Mononuclear cell (primary cell): ENCODE results near the gene PHC3. TPM values are rescaled to one million over a fixed set of nuclear protein-coding genes. Genes with fewer than 3 reads are reported as not detected.
"Not testable (repeated sequence)": the region's sequence is repeated elsewhere in the genome, so short reads cannot be mapped to it uniquely, and the experiment has no call there.

ENCODE experiments used
- H3K27me3 ChIP-seq: 2 replicates; pipeline ENCODE4 v1.6.0; 2011; ENCODE audit warnings: low read length, control low read depth; ENCODE audit not compliant: insufficient read depth
- H3K4me1 ChIP-seq: 2 replicates; pipeline ENCODE4 v1.5.1; 2011; ENCODE audit warnings: mild to moderate bottlenecking, low read length, control low read depth; ENCODE audit not compliant: insufficient read depth
- H3K4me3 ChIP-seq: 2 replicates; pipeline ENCODE4 v1.5.1; 2011; ENCODE audit warnings: mild to moderate bottlenecking, low read length, moderate library complexity
- H3K9me3 ChIP-seq: 2 replicates; pipeline ENCODE4 v1.5.1; 2011; ENCODE audit warnings: low read depth, mild to moderate bottlenecking, control low read depth, low read length
- total RNA-seq: library from RNA; depleted of rRNA; stranded (reverse); fragments of >200 nt; gene quantifications from one replicate; pipeline ENCODE4 v1.2.3, GENCODE V29; 2012

Gene PHC3
- total RNA-seq = 152 TPM

- H3K4me3 ChIP-seq = peak within 1 kb of the TSS; percentile 87
- peaks cover 35% of the 10 kb centered on the region for H3K4me1 ChIP-seq
- no peaks in the 10 kb centered on the region for H3K9me3 ChIP-seq
- no peaks in the 10 kb centered on the region for H3K27me3 ChIP-seq
Measured at GRCh38 chr3:170180908-170181885, at the start of gene PHC3. Gene PHC3, minus strand, starts transcription at chr3:170181733. Its CDS starts 18 bp downstream, at chr3:170181715.

GRCh38 chr3:170228093-170228766 lies 46.7 kb upstream of the PHC3 start:
- Histone ChIP-seq H3K9me3 (no peaks in the 10 kb centered on the region), H3K27me3 (no peaks in the 10 kb centered on the region)

DNA sequence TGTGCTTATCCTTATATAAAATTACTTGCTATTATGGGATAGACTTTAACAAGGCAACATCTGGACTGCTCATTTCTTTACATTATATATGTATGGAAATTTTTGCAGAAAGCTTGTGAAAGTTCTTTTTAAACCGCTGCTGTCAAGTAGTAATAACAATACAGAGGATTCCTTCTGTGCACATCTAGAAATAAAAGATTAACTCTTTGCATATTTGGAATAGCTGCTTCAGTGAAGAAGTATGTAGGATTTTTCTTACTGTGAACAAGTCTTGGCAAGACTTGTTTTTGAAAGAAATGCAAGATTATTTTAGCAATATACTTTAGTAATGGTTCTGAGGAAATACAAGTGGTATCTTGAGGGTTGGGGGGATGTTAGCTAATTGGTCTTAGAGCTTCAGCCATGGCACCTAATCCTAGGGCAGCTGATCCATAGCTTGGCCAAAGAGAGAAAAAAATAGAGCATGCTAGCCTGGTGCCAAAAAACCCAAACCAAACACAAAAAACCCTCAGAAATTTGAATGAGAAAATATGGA lies 45.0 kb upstream of the PHC3 start:
- Histone ChIP-seq H3K4me3 (no peak overlapping the region), H3K4me1 (peaks cover 13% of the 10 kb centered on the region), H3K27me3 (no peaks in the 10 kb centered on the region), H3K9me3 (no peaks in the 10 kb centered on the region)

More at GRCh38 chr3:170228093-170228766, 46.7 kb upstream of the PHC3 start:
- H3K4me3 ChIP-seq = no peak overlapping the region
- H3K4me1 ChIP-seq = peaks cover 10% of the 10 kb centered on the region

GRCh38 chr3:170225166-170225565 lies 43.6 kb upstream of the PHC3 start:
- no peak overlapping the region for H3K4me3 ChIP-seq
- H3K27me3 ChIP-seq = no peaks in the 10 kb centered on the region
- no peaks in the 10 kb centered on the region for H3K9me3 ChIP-seq
- peaks cover 15% of the 10 kb centered on the region for H3K4me1 ChIP-seq

GRCh38 chr3:170222647-170223541 lies 41.4 kb upstream of the PHC3 start:
- peak overlapping the region; percentile 71 for H3K4me3 ChIP-seq
- no peaks in the 10 kb centered on the region for H3K9me3 ChIP-seq
- H3K4me1 ChIP-seq = peaks cover 15% of the 10 kb centered on the region
- H3K27me3 ChIP-seq = no peaks in the 10 kb centered on the region

DNA sequence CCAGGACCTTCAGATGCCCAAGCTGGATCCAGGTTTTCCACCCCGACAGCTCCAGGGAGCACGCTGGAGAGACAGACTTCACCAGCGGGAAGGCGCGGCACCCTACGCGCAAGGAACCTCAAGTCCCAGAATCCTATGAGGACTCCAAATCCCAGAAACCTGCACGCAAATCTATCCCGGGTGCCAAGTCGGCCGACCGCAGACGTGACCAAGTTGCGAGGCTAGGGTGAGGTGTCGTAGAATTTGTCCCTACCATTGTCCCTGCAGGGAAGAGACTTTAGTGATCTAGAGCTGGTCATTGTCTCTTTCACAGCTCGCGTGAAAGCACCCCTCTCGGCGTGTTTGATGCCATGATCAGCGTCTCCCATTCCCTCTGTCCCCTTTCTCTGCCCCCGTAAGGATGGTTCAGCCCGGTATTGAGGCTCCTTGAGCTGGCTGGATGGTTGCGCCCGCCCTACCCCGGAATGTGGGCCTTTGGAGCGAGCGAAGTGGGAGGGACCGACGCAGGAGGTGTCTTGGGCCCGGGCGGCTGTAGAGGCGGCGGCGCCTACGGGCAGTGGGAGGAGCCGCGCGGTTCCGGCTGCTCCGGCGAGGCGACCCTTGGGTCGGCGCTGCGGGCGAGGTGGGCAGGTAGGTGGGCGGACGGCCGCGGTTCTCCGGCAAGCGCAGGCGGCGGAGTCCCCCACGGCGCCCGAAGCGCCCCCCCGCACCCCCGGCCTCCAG lies 40.6 kb upstream of the PHC3 start, which contains the start of gene PRKCI:
Gene PRKCI, plus strand, starts transcription at position 501 of the 723 bp plus-strand sequence. CDS start 246 bp downstream, outside the sequence.
- H3K9me3 ChIP-seq = no peaks in the 10 kb centered on the region
- H3K4me3 ChIP-seq = peak within 1 kb of the TSS; percentile 71
- peaks cover 15% of the 10 kb centered on the region for H3K4me1 ChIP-seq
- no peaks in the 10 kb centered on the region for H3K27me3 ChIP-seq

GRCh38 chr3:170220871-170221270 lies 39.3 kb upstream of the PHC3 start:
- Histone ChIP-seq H3K4me3 (no peak overlapping the region), H3K9me3 (no peaks in the 10 kb centered on the region), H3K27me3 (no peaks in the 10 kb centered on the region), H3K4me1 (peaks cover 15% of the 10 kb centered on the region)

DNA sequence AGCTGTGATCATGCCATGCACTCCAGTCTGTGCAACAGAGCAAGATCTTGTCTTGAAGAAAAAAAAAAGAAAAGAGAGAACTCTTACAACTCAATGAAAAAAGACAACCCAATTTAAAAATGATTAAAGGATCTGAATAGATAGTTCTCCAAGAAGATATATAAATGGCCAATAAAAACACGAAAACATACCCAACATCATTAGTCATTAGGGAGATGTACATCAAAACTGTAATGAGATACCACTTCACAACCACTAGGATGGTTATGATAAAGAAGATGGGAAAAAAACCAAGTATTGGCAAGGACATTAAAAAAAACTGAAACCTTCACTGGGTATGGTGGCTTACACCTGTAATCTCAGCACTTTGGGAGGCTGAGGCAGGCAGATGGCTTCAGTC lies 38.3 kb upstream of the PHC3 start:
- Histone ChIP-seq H3K9me3 (no peaks in the 10 kb centered on the region), H3K4me3 (no peak overlapping the region), H3K27me3 (no peaks in the 10 kb centered on the region), H3K4me1 (peaks cover 15% of the 10 kb centered on the region)

DNA sequence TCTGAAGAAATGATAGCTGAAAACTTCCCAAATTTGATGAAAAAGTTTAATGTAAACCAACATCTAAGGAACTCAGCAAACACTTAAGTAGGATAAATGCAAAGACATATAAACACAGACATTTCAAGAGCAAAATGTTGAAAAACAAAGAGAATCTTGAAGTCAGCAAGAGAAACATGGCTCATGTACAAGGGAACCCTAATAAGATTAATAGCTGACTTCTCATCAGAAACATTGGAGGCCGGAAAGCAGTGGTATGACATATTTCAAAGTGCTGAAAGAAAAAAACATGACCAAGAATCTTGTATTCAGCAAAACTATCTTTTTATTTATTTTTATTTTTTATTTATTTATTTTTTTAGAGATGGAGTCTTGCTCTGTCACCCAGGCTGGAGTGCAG lies 30.1 kb upstream of the PHC3 start:
- Histone ChIP-seq H3K9me3 (no peaks in the 10 kb centered on the region), H3K27me3 (no peaks in the 10 kb centered on the region), H3K4me1 (no peaks in the 10 kb centered on the region), H3K4me3 (no peak overlapping the region)

DNA sequence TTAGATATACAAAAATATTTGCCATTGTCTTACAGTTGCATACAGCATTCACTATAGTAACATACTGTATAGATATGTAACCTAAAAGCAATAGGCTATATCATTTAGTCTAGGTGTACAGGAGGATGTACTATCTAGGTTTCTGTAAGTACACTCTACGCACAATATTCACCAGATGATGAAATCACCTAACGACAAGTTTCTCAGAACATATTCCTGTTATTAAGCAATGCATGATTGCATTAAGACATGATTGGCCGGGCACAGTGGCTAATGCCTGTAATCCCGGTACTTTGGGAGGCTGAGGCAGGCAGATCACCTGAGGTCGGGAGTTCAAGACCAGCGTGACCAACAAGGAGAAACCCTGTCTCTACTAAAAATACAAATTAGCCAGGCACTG lies 26.2 kb upstream of the PHC3 start:
- no peaks in the 10 kb centered on the region for H3K27me3 ChIP-seq
- H3K9me3 ChIP-seq = no peaks in the 10 kb centered on the region
- no peak overlapping the region for H3K4me3 ChIP-seq
- H3K4me1 ChIP-seq = no peaks in the 10 kb centered on the region

DNA sequence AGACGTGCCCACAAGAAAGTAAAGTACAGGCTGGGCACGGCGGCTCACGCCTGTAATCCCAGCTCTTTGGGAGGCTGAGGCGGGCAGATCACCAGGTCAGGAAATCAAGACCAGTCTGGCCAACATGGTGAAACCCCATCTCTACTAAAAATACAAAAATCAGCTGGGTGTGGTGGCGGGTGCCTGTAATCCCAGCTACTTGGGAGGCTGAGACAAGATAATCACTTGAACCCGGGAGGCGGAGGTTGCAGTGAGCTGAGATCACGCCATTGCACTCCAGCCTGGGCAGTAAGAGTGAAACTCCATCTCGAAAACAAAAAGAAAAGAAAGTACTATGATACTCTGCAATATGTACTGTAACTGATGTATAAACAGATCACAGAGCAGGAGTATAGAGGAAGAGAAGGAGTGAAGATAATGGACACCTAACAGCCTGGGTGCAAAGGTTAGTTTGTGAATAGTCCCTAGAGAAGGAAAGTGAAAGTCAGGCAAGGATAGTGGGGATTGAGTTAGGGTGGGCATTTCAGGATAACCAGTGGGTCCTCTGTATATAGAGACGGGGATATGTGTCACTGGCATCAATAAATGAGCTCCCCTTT lies 24.7 kb upstream of the PHC3 start:
- not testable (repeated sequence) for H3K9me3 ChIP-seq, H3K4me1 ChIP-seq, H3K27me3 ChIP-seq, H3K4me3 ChIP-seq

DNA sequence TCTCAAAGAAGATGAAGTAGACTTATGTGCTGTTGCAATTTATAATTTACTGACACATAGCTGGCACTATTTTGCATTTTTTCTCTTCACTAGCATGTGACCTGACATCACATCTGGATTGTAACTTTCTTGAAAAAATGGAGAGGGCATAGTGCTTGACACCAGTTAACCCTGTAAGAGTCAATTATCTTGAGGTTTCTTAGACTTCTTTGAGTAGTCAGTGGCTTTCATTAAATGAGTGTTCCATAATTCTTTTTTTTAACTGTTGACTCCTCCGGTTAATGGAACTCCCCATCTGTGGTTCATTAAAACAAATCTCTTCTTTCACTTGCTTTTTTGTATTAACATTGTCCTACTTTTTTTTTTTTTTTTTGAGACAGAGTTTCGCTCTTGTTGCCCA lies 23.8 kb upstream of the PHC3 start:
- no peaks in the 10 kb centered on the region for H3K9me3 ChIP-seq
- H3K4me3 ChIP-seq = no peak overlapping the region
- H3K27me3 ChIP-seq = no peaks in the 10 kb centered on the region
- H3K4me1 ChIP-seq = no peaks in the 10 kb centered on the region

DNA sequence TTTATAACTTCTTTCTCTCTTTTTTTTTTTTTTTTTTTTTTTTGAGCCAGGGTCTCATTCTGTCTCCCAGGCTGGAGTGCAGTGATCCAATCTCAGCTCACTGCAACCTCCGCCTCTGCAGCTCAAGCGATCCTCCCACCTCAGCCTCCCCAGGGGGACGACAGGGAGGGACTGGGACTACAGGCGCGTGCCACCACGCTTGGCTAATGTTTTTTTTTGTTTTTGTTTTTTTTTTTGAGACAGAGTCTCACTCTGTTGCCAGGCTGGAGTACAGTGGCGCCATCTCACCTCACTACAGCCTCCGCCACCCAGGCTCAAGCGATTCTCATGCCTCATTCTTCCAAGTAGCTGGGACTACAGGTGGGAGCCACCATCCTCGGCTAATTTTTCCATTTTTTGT lies 23.0 kb upstream of the PHC3 start:
- no peaks in the 10 kb centered on the region for H3K9me3 ChIP-seq
- no peaks in the 10 kb centered on the region for H3K27me3 ChIP-seq
- no peaks in the 10 kb centered on the region for H3K4me1 ChIP-seq
- no peak overlapping the region for H3K4me3 ChIP-seq
